HepG2 (cell line): ENCODE results near the gene EHD4. TPM values are rescaled to one million over a fixed set of nuclear protein-coding genes. Genes with fewer than 3 reads are reported as not detected.

Source experiments
- ATAC-seq: fragments of 200-7000 bp; cut with Tn5 transposase; 3 replicates; pipeline ENCODE4 v1.9.1; 2020; ENCODE audit warnings: mild to moderate bottlenecking, moderate library complexity
- BruUV-seq: library from RNA; stranded (reverse); fragments of 400-500 nt; replicated peaks from 2 replicates; lab custom pipeline; 2021; lab: Mats Ljungman, UMichigan
- CTCF ChIA-PET: fragments of 300-600 bp; formaldehyde crosslinking; extraction: SDS; loops from one replicate; lab custom pipeline; 2021; ENCODE audit warnings: low total read pairs, inconsistent platforms, low intra/inter-chr PET ratio; lab: Yijun Ruan, JAX
- POLR2A ChIA-PET: fragments of 350-600 bp; sonication (Branson Sonifier 250); formaldehyde crosslinking; loops from one replicate; lab custom pipeline; 2020; ENCODE audit warnings: antibody characterized with exemption, inconsistent platforms; lab: Yijun Ruan, JAX
- DNase-seq: peaks from one replicate; pipeline ENCODE4 v3.0.0-alpha.2; 2015; ENCODE audit warnings: low spot score
- FAIRE-seq: peaks from 3 replicates; lab custom pipeline; 2011; peaks lifted over from hg19 to GRCh38; lab: Jason Lieb, UNC
- H2AFZ ChIP-seq: one replicate; pipeline ENCODE4 v1.6.1; 2011; ENCODE audit warnings: low read length, inconsistent platforms
- H3K27ac ChIP-seq: fragments of 300-600 bp; 3 replicates; pipeline ENCODE4 v1.8.0; 2011; ENCODE audit warnings: mixed run types, mild to moderate bottlenecking, mixed read lengths, low read length, inconsistent platforms; ENCODE audit not compliant: insufficient read depth; ENCODE audit errors: extremely low read length
- H3K27me3 ChIP-seq, 2 experiments: fragments of 200-600 bp in 1 of 2; 2 replicates in 1 of 2; 3 replicates in 1 of 2; pipeline versions ENCODE4 v1.6.0 to v1.8.0; 2011; ENCODE audit warnings: low read length in 2 of 2, mild to moderate bottlenecking in 2 of 2, moderate library complexity in 2 of 2, inconsistent platforms in 1 of 2; ENCODE audit not compliant: insufficient read depth in 2 of 2, control insufficient read depth in 1 of 2
- H3K36me3 ChIP-seq, 2 experiments: fragments of 200-600 bp in 1 of 2; replicated peaks in 1 of 2; 2 replicates in 1 of 2; 3 replicates in 1 of 2; pipeline versions ENCODE4 v1.5.1 to v1.8.0; 2011; ENCODE audit warnings: low read length in 2 of 2, inconsistent platforms in 1 of 2; ENCODE audit not compliant: insufficient read depth in 2 of 2, control insufficient read depth in 1 of 2
- H3K4me1 ChIP-seq: 2 replicates; pipeline ENCODE4 v1.5.1; 2012; ENCODE audit warnings: low read length, inconsistent platforms; ENCODE audit not compliant: insufficient read depth
- H3K4me2 ChIP-seq: 2 replicates; pipeline ENCODE4 v1.6.0; 2011; ENCODE audit warnings: low read depth, low read length, inconsistent platforms
- H3K4me3 ChIP-seq, 3 experiments: fragments of 200-600 bp in 1 of 3; sonication (generic), shearing (Covaris generic) in 1 of 3; replicated peaks in 1 of 3; 2 replicates each; pipeline ENCODE4 v1.5.1; 2011 to 2016; ENCODE audit warnings: low read length in 3 of 3, inconsistent platforms in 2 of 3, low read depth in 2 of 3, mild to moderate bottlenecking in 2 of 3, control low read depth in 1 of 3, mixed read lengths in 1 of 3; ENCODE audit not compliant: insufficient read depth in 1 of 3
- H3K79me2 ChIP-seq: one replicate; pipeline ENCODE4 v1.6.1; 2011; ENCODE audit warnings: low read length, inconsistent platforms; ENCODE audit not compliant: insufficient read depth
- H3K9ac ChIP-seq: 2 replicates; pipeline ENCODE4 v1.6.0; 2011; ENCODE audit warnings: mild to moderate bottlenecking, low read depth, low read length, inconsistent platforms; ENCODE audit not compliant: insufficient read depth
- H3K9me3 ChIP-seq: 2 replicates; pipeline ENCODE4 v1.5.1; 2012; ENCODE audit warnings: mild to moderate bottlenecking, low read length
- H4K20me1 ChIP-seq: 2 replicates; pipeline ENCODE4 v1.6.0; 2011; ENCODE audit warnings: inconsistent platforms, mild to moderate bottlenecking, low read length, moderate library complexity; ENCODE audit not compliant: insufficient read depth
- FOSL2 ChIP-seq: sonication (generic); formaldehyde crosslinking; IDR thresholded peaks from 2 replicates; pipeline ENCODE4 v1.4.0; 2020; ENCODE audit warnings: missing genetic modification reagents
- HDAC2 ChIP-seq: sonication (generic); formaldehyde crosslinking; IDR thresholded peaks from 2 replicates; pipeline ENCODE4 v1.4.0; 2020; ENCODE audit warnings: missing genetic modification reagents
- HOXA7 ChIP-seq: sonication (generic); formaldehyde crosslinking; IDR thresholded peaks from 2 replicates; pipeline ENCODE4 v1.8.1; 2022; ENCODE audit warnings: mild to moderate bottlenecking, missing genetic modification reagents, moderate library complexity
- MED13 ChIP-seq: sonication (generic); formaldehyde crosslinking; IDR thresholded peaks from 2 replicates; pipeline ENCODE4 v1.5.0; 2020; ENCODE audit warnings: missing genetic modification reagents
- MTF2 ChIP-seq: sonication (generic); formaldehyde crosslinking; IDR thresholded peaks from 2 replicates; pipeline ENCODE4 v1.5.0; 2020; ENCODE audit warnings: missing genetic modification reagents, borderline replicate concordance
- REPIN1 ChIP-seq: sonication (generic); formaldehyde crosslinking; IDR thresholded peaks from 2 replicates; pipeline ENCODE4 v1.8.0; 2022; ENCODE audit warnings: missing genetic modification reagents, low read depth, mild to moderate bottlenecking, borderline replicate concordance
- REXO4 ChIP-seq: sonication (generic); formaldehyde crosslinking; IDR thresholded peaks from 2 replicates; pipeline ENCODE4 v1.8.0; 2022; ENCODE audit warnings: missing genetic modification reagents, mild to moderate bottlenecking, borderline replicate concordance
- SETDB1 ChIP-seq: sonication (generic); formaldehyde crosslinking; IDR thresholded peaks from 2 replicates; pipeline ENCODE4 v1.5.1; 2020; ENCODE audit warnings: missing genetic modification reagents, mild to moderate bottlenecking, borderline replicate concordance
- ZNF101 ChIP-seq: sonication (generic); formaldehyde crosslinking; IDR thresholded peaks from 2 replicates; pipeline ENCODE4 v1.4.0; 2020; ENCODE audit warnings: mild to moderate bottlenecking, low read depth, missing genetic modification reagents, borderline replicate concordance
- ZNF383 ChIP-seq: sonication (generic); formaldehyde crosslinking; IDR thresholded peaks from 2 replicates; pipeline ENCODE4 v1.4.0; 2020; ENCODE audit warnings: missing genetic modification reagents, mild to moderate bottlenecking, borderline replicate concordance
- ZNF503 ChIP-seq: sonication (generic); formaldehyde crosslinking; IDR thresholded peaks from 2 replicates; pipeline ENCODE4 v1.4.0; 2020; ENCODE audit warnings: missing genetic modification reagents
- ZNF550 ChIP-seq: sonication (generic); formaldehyde crosslinking; IDR thresholded peaks from 2 replicates; pipeline ENCODE4 v1.4.0; 2020; ENCODE audit warnings: mild to moderate bottlenecking, missing genetic modification reagents, borderline replicate concordance
- ZNF562 ChIP-seq: sonication (generic); formaldehyde crosslinking; IDR thresholded peaks from 2 replicates; pipeline ENCODE4 v1.8.0; 2022; ENCODE audit warnings: missing genetic modification reagents, borderline replicate concordance
- ZNF749 ChIP-seq: sonication (generic); formaldehyde crosslinking; IDR thresholded peaks from 2 replicates; pipeline ENCODE4 v1.8.0; 2022; ENCODE audit warnings: mild to moderate bottlenecking, missing genetic modification reagents, moderate library complexity, borderline replicate concordance
- ZSCAN25 ChIP-seq: sonication (generic); formaldehyde crosslinking; IDR thresholded peaks from 2 replicates; pipeline ENCODE4 v1.8.0; 2022; ENCODE audit warnings: mild to moderate bottlenecking, missing genetic modification reagents
- WGBS: methylation state at CpG from one replicate; pipeline ENCODE4 v1.1.6; 2017; ENCODE audit warnings: low lambda C conversion rate; 5-methylcytosine and 5-hydroxymethylcytosine counted together
- in situ Hi-C: cut with HindIII; loops from 2 replicates; pipeline ENCODE4 v1.10.0; 2017; ENCODE audit warnings: low pct_unique_long_range_greater_than_20kb; ENCODE audit not compliant: extremely low pct_ligation_motif_present
- intact Hi-C: fragments of 100-400 bp; cut with micrococcal nuclease; formaldehyde crosslinking; loops from one replicate; pipeline ENCODE4 v1.10.0; 2022; ENCODE audit not compliant: unreplicated experiment
- polyA plus RNA-seq, 8 experiments: library from polyadenylated mRNA; depleted of rRNA in 3 of 8; stranded (reverse) in 7 of 8; unstranded in 1 of 8; fragments of >200 nt; fragmentation: Illumina TruSeq in 4 of 8; extraction: Trizol in 4 of 8; gene quantifications; 2 replicates each; pipeline versions ENCODE4 v1.2.1 to v1.2.3, GENCODE V29; 2011 to 2016; ENCODE audit warnings: low read depth in 4 of 8, missing spikeins in 1 of 8, mixed read lengths in 1 of 8; ENCODE audit not compliant: insufficient read depth in 1 of 8
- total RNA-seq, 5 experiments: library from RNA; depleted of rRNA; stranded (reverse); fragments of >200 nt; fragmentation: Illumina TruSeq; extraction: Trizol; gene quantifications; 2 replicates each; pipeline ENCODE4 v1.2.3, GENCODE V29; 2016; ENCODE audit warnings: low read depth in 1 of 5
- TF ChIP-seq, protein P1 (sequence below): IDR thresholded peaks from 2 replicates; pipeline ENCODE4 v1.6.1; 2016; ENCODE audit warnings: missing compliant biosample characterization, missing genetic modification reagents, borderline replicate concordance

The EHD4 gene
- total and polyA plus RNA-seq, 2 of the 13 experiments (the other 11 are each of a cell fraction or from before 2014, with no cell fraction given): 3.1 to 4.8 TPM

- Histone ChIP-seq H3K9ac (no peak overlapping the region), H3K4me3 (no peak overlapping the region), H3K79me2 (no peaks in the 10 kb centered on the region), H3K27me3 (peaks cover 0 to 12% of the 10 kb centered on the region in 2 experiments; a peak in 3 of 5 replicates), H3K27ac (no peak overlapping the region), H3K4me2 (no peak overlapping the region), H3K9me3 (no peaks in the 10 kb centered on the region), H3K36me3 (no peaks in the 10 kb centered on the region), H3K4me1 (peaks cover 28% of the 10 kb centered on the region), H4K20me1 (no peaks in the 10 kb centered on the region), H2AFZ (no peak overlapping the region)
- no TSS peak for BruUV-seq
- DNase-seq: no peak
- WGBS: 9% methylated on average over 2 of the region's 2 CpGs
- TF ChIP-seq FOSL2 (CRISPR knock-in tag) (no peak), REXO4 (CRISPR knock-in tag) (no peak), ZNF550 (CRISPR knock-in tag) (no peak), SETDB1 (CRISPR knock-in tag) (no peak), ZNF749 (CRISPR knock-in tag) (no peak), ZNF383 (no peak), MTF2 (no peak), ZNF503 (CRISPR knock-in tag) (no peak), ZSCAN25 (no peak), REPIN1 (CRISPR knock-in tag) (no peak), MED13 (CRISPR knock-in tag) (no peak), HOXA7 (no peak), ZNF562 (CRISPR knock-in tag) (no peak), HDAC2 (CRISPR knock-in tag) (no peak), ZNF101 (CRISPR knock-in tag) (no peak)
- TF ChIP-seq, protein P1, sequence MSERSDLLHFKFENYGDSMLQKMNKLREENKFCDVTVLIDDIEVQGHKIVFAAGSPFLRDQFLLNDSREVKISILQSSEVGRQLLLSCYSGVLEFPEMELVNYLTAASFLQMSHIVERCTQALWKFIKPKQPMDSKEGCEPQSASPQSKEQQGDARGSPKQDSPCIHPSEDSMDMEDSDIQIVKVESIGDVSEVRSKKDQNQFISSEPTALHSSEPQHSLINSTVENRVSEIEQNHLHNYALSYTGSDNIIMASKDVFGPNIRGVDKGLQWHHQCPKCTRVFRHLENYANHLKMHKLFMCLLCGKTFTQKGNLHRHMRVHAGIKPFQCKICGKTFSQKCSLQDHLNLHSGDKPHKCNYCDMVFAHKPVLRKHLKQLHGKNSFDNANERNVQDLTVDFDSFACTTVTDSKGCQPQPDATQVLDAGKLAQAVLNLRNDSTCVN (CRISPR knock-in tag): no peak
- no peak for FAIRE-seq
- CTCF ChIA-PET: no interaction called here
- ATAC-seq: no peak
- in situ Hi-C loops (no loop called here), intact Hi-C loops (no loop called here)
- POLR2A ChIA-PET: no interaction called here
Measured at GRCh38 chr15:41975669-41976068, 3.3 kb upstream of the EHD4 start.
